ENCODE data around the gene CREBBP. TPM values are rescaled to one million over a fixed set of nuclear protein-coding genes. Genes with fewer than 3 reads are reported as not detected.

Gene CREBBP
- total RNA-seq, 2 donors from 2014 or later, result 65.0 to 103 TPM

- DNase-seq (ENCODE audit: low spot score), result no peak
- TF ChIP-seq CTCF (IDR thresholded peaks at IDR 0.05), result no peak
- Histone ChIP-seq H3K27ac (no peak overlapping the region), H3K4me3 (no peak overlapping the region), H3K36me3 (peaks cover 30% of the 10 kb centered on the region), H3K4me1 (ENCODE audit: control insufficient read depth in 1 of 2, low read depth in 2 of 2) (peaks cover 0 to 15% of the 10 kb centered on the region in 2 donors), H3K27me3 (replicated peaks; ENCODE audit: insufficient read depth) (no peaks in the 10 kb centered on the region), H3K9me3 (no peaks in the 10 kb centered on the region)
- no peak for ATAC-seq (ENCODE audit: insufficient number of reproducible peaks, low FRiP score, low read depth)
Observed at GRCh38 chr16:3783516-3783915, 97.0 kb downstream of the CREBBP start.

GRCh38 chr16:3782566-3782965 is 97.9 kb downstream of the CREBBP start:
- H3K4me3 ChIP-seq, result no peak overlapping the region
- DNase-seq (ENCODE audit: low spot score) (no peak), ATAC-seq (ENCODE audit: insufficient number of reproducible peaks, low FRiP score, low read depth) (no peak)
- H3K36me3 ChIP-seq, result peaks cover 38% of the 10 kb centered on the region
- H3K27ac ChIP-seq, result no peak overlapping the region
- TF ChIP-seq CTCF (IDR thresholded peaks at IDR 0.05), result no peak
- H3K9me3 ChIP-seq, result no peaks in the 10 kb centered on the region
- no peaks in the 10 kb centered on the region for H3K27me3 ChIP-seq (replicated peaks; ENCODE audit: insufficient read depth)
- peaks cover 0 to 6% of the 10 kb centered on the region in 2 donors for H3K4me1 ChIP-seq (ENCODE audit: control insufficient read depth in 1 of 2, low read depth in 2 of 2)

GRCh38 chr16:3781421-3781820 is 99.1 kb downstream of the CREBBP start:
- no peak for TF ChIP-seq CTCF (IDR thresholded peaks at IDR 0.05)
- no peaks in the 10 kb centered on the region for H3K27me3 ChIP-seq (replicated peaks; ENCODE audit: insufficient read depth)
- DNase-seq (ENCODE audit: low spot score) (no peak), ATAC-seq (ENCODE audit: insufficient number of reproducible peaks, low FRiP score, low read depth) (no peak)
- peak overlapping the region in 1 of 2 donors; percentile 8 for H3K27ac ChIP-seq
- no peaks in the 10 kb centered on the region for H3K4me1 ChIP-seq (ENCODE audit: control insufficient read depth in 1 of 2, low read depth in 2 of 2)
- H3K4me3 ChIP-seq, result no peak overlapping the region
- no peaks in the 10 kb centered on the region for H3K9me3 ChIP-seq
- peaks cover 43% of the 10 kb centered on the region for H3K36me3 ChIP-seq

- H3K36me3 ChIP-seq, result peaks cover 48% of the 10 kb centered on the region
- TF ChIP-seq CTCF (IDR thresholded peaks at IDR 0.05), result no peak
- no peak overlapping the region for H3K27ac ChIP-seq
- H3K4me3 ChIP-seq, result no peak overlapping the region
- H3K27me3 ChIP-seq (replicated peaks; ENCODE audit: insufficient read depth), result no peaks in the 10 kb centered on the region
- ATAC-seq (ENCODE audit: insufficient number of reproducible peaks, low FRiP score, low read depth), result no peak
- H3K9me3 ChIP-seq, result no peaks in the 10 kb centered on the region
- no peak for DNase-seq (ENCODE audit: low spot score)
- no peaks in the 10 kb centered on the region for H3K4me1 ChIP-seq (ENCODE audit: control insufficient read depth in 1 of 2, low read depth in 2 of 2)
Observed at GRCh38 chr16:3780570-3780969, 99.9 kb downstream of the CREBBP start.

GRCh38 chr16:3776316-3776715 is 104.2 kb downstream of the CREBBP start:
- no peak for ATAC-seq (ENCODE audit: insufficient number of reproducible peaks, low FRiP score, low read depth)
- Histone ChIP-seq H3K9me3 (no peaks in the 10 kb centered on the region), H3K4me1 (ENCODE audit: control insufficient read depth in 1 of 2, low read depth in 2 of 2) (peaks cover 3 to 37% of the 10 kb centered on the region in 2 donors), H3K27ac (no peak overlapping the region), H3K4me3 (no peak overlapping the region), H3K27me3 (replicated peaks; ENCODE audit: insufficient read depth) (no peaks in the 10 kb centered on the region), H3K36me3 (peaks cover 53% of the 10 kb centered on the region)
- no peak for DNase-seq (ENCODE audit: low spot score)
- no peak for TF ChIP-seq CTCF (IDR thresholded peaks at IDR 0.05)

All from thoracic aorta (tissue), 2 donors.